GM12878 (cell line): Measurements from ENCODE around the gene NAV3. TPM values are rescaled to one million over a fixed set of nuclear protein-coding genes. Genes with fewer than 3 reads are reported as not detected.

Experiments
- ATAC-seq: fragments of 200-7000 bp; cut with Tn5 transposase; 3 replicates; pipeline ENCODE4 v1.9.1; 2020; ENCODE audit warnings: mild to moderate bottlenecking, moderate library complexity
- BruUV-seq: library from RNA; stranded (reverse); fragments of 400-500 nt; replicated peaks from 2 replicates; lab custom pipeline; 2021; lab: Mats Ljungman, UMichigan
- CTCF ChIA-PET: fragments of 300-600 bp; sonication (Branson Sonifier 250); formaldehyde crosslinking; extraction: SDS; loops from one replicate; lab custom pipeline; 2021; ENCODE audit warnings: inconsistent platforms; lab: Yijun Ruan, JAX
- POLR2A ChIA-PET: fragments of 350-600 bp; formaldehyde crosslinking; extraction: SDS; loops from one replicate; lab custom pipeline; 2021; ENCODE audit warnings: inconsistent platforms; lab: Charles Lee
- RAD21 ChIA-PET: fragments of 300-600 bp; sonication (Branson Sonifier 250); formaldehyde crosslinking; loops from one replicate; lab custom pipeline; 2023; ENCODE audit warnings: antibody characterized with exemption; ENCODE audit not compliant: unreplicated experiment; lab: Charles Lee
- SMC1A ChIA-PET: fragments of 300-600 bp; sonication (Branson Sonifier 250); formaldehyde crosslinking; loops from one replicate; lab custom pipeline; 2023; ENCODE audit not compliant: unreplicated experiment, uncharacterized antibody; lab: Charles Lee
- DNase-seq: peaks from one replicate; pipeline ENCODE4 v3.0.0-alpha.2; 2011; ENCODE audit warnings: low read depth, low spot score
- FAIRE-seq: peaks from 3 replicates; lab custom pipeline; 2011; peaks lifted over from hg19 to GRCh38; lab: Jason Lieb, UNC
- H2AFZ ChIP-seq: 2 replicates; pipeline ENCODE4 v1.6.0; 2011; ENCODE audit warnings: low read depth, low read length, control low read depth; ENCODE audit not compliant: control insufficient read depth
- H3K27ac ChIP-seq: 2 replicates; pipeline ENCODE4 v1.5.1; 2011; ENCODE audit warnings: control low read depth; ENCODE audit not compliant: control insufficient read depth, insufficient read depth
- H3K27me3 ChIP-seq, 2 experiments: replicated peaks in 1 of 2; 2 replicates each; pipeline versions ENCODE4 v1.6.0 to v1.6.1; 2011; ENCODE audit warnings: low read length in 1 of 2; ENCODE audit not compliant: control insufficient read depth in 2 of 2, insufficient read depth in 2 of 2
- H3K36me3 ChIP-seq, 2 experiments: 2 replicates each; pipeline ENCODE4 v1.5.1; 2011; ENCODE audit warnings: low read length in 1 of 2; ENCODE audit not compliant: control insufficient read depth in 2 of 2, insufficient read depth in 2 of 2
- H3K4me1 ChIP-seq: 2 replicates; pipeline ENCODE4 v1.6.1; 2011; ENCODE audit warnings: mild to moderate bottlenecking, low read length, moderate library complexity, mixed read lengths; ENCODE audit not compliant: control insufficient read depth, insufficient read depth
- H3K4me2 ChIP-seq: 2 replicates; pipeline ENCODE4 v1.6.0; 2011; ENCODE audit warnings: control low read depth; ENCODE audit not compliant: control insufficient read depth, insufficient read depth
- H3K4me3 ChIP-seq: fragments of 200-600 bp; sonication (generic); 2 replicates; pipeline ENCODE4 v1.5.1; 2016
- H3K79me2 ChIP-seq: 2 replicates; pipeline ENCODE4 v1.6.0; 2011; ENCODE audit warnings: low read length; ENCODE audit not compliant: control insufficient read depth, insufficient read depth
- H3K9ac ChIP-seq: 2 replicates; pipeline ENCODE4 v1.8.0; 2011; ENCODE audit warnings: low read length, control low read depth, mixed read lengths; ENCODE audit not compliant: control insufficient read depth, insufficient read depth
- H3K9me3 ChIP-seq: replicated peaks from 3 replicates; pipeline ENCODE4 v1.5.1; 2011; ENCODE audit warnings: mild to moderate bottlenecking, low read length; ENCODE audit not compliant: control insufficient read depth, insufficient read depth
- H4K20me1 ChIP-seq: 2 replicates; pipeline ENCODE4 v1.6.0; 2011; ENCODE audit not compliant: control insufficient read depth, insufficient read depth
- BCL11A ChIP-seq: IDR thresholded peaks from 2 replicates; pipeline ENCODE4 v1.6.1; 2011; ENCODE audit warnings: low read depth, low read length
- BRCA1 ChIP-seq: IDR thresholded peaks from 2 replicates; pipeline ENCODE4 v1.6.1; 2011; ENCODE audit warnings: low read depth, low read length, improper control_type of control experiment
- CHD4 ChIP-seq: fragments of 200-600 bp; sonication (generic); IDR thresholded peaks from 2 replicates; pipeline ENCODE4 v1.6.1; 2016; ENCODE audit warnings: mild to moderate bottlenecking
- E4F1 ChIP-seq: fragments of 450-650 bp; IDR thresholded peaks from 2 replicates; pipeline ENCODE4 v1.6.1; 2018; ENCODE audit warnings: borderline replicate concordance, mild to moderate bottlenecking; ENCODE audit not compliant: partially characterized antibody
- FOXM1 ChIP-seq: IDR thresholded peaks from 2 replicates; pipeline ENCODE4 v1.6.1; 2012; ENCODE audit warnings: low read depth, mild to moderate bottlenecking, inconsistent platforms, low read length, moderate library complexity
- HCFC1 ChIP-seq: fragments of 150-350 bp; IDR thresholded peaks from 2 replicates; pipeline ENCODE4 v1.6.1; 2014; ENCODE audit warnings: low read length
- IRF3 ChIP-seq: fragments of 450-650 bp; IDR thresholded peaks from 2 replicates; pipeline ENCODE4 v1.6.1; 2014; ENCODE audit warnings: mild to moderate bottlenecking
- KAT2A ChIP-seq: conservative IDR thresholded peaks from 2 replicates; pipeline ENCODE4 v1.6.1; 2011; ENCODE audit warnings: low read depth, low read length; ENCODE audit not compliant: control insufficient read depth
- NBN ChIP-seq: fragments of 450-650 bp; IDR thresholded peaks from 2 replicates; pipeline ENCODE4 v1.6.1; 2016
- NFXL1 ChIP-seq: fragments of 450-650 bp; IDR thresholded peaks from 2 replicates; pipeline ENCODE4 v1.6.1; 2017; ENCODE audit warnings: antibody characterized with exemption, mild to moderate bottlenecking, borderline replicate concordance
- NFYA ChIP-seq: IDR thresholded peaks from 2 replicates; pipeline ENCODE4 v1.6.1; 2011; ENCODE audit warnings: low read depth, mild to moderate bottlenecking, low read length, improper control_type of control experiment, borderline replicate concordance
- NFYB ChIP-seq: IDR thresholded peaks from 2 replicates; pipeline ENCODE4 v1.6.1; 2011; ENCODE audit warnings: low read depth, mild to moderate bottlenecking, low read length, improper control_type of control experiment, moderate library complexity; ENCODE audit not compliant: insufficient read depth
- NRF1 ChIP-seq: conservative IDR thresholded peaks from 2 replicates; pipeline ENCODE4 v1.6.1; 2011; ENCODE audit warnings: mild to moderate bottlenecking, low read depth, low read length, improper control_type of control experiment
- PAX5 ChIP-seq: IDR thresholded peaks from 2 replicates; pipeline ENCODE4 v1.6.1; 2011; ENCODE audit warnings: low read depth, low read length, borderline replicate concordance
- RAD21 ChIP-seq: IDR thresholded peaks from 2 replicates; pipeline ENCODE4 v1.6.1; 2011; ENCODE audit warnings: mild to moderate bottlenecking, low read depth, low read length, moderate library complexity; ENCODE audit not compliant: insufficient read depth
- RAD51 ChIP-seq: fragments of 450-650 bp; IDR thresholded peaks from 2 replicates; pipeline ENCODE4 v1.6.1; 2016; ENCODE audit warnings: moderate library complexity, mild to moderate bottlenecking, inconsistent platforms
- SUZ12 ChIP-seq: fragments of 200-600 bp; sonication (generic); IDR thresholded peaks from one replicate; pipeline ENCODE4 v1.6.1; 2018; ENCODE audit warnings: antibody characterized with exemption, mild to moderate bottlenecking; ENCODE audit not compliant: unreplicated experiment
- TCF3 ChIP-seq: IDR thresholded peaks from 2 replicates; pipeline ENCODE4 v1.6.1; 2012; ENCODE audit warnings: low read depth, mild to moderate bottlenecking, low read length, borderline replicate concordance; ENCODE audit not compliant: insufficient read depth
- YBX1 ChIP-seq: fragments of 450-650 bp; IDR thresholded peaks from 2 replicates; pipeline ENCODE4 v1.6.1; 2016; ENCODE audit warnings: antibody characterized with exemption
- WGBS: methylation state at CpG from one replicate; pipeline ENCODE4 v1.1.6; 2016; ENCODE audit warnings: low lambda C conversion rate; ENCODE audit not compliant: insufficient replicate concordance, insufficient coverage; ENCODE audit errors: missing lambda C conversion rate; 5-methylcytosine and 5-hydroxymethylcytosine counted together
- in situ Hi-C: fragments of 300-500 bp; cut with MboI; formaldehyde crosslinking; loops from 9 replicates; pipeline ENCODE4 v1.14.3; 2018; ENCODE audit warnings: mixed read lengths
- intact Hi-C: fragments of 100-400 bp; cut with micrococcal nuclease; formaldehyde crosslinking; loops from one replicate; pipeline ENCODE4 v1.14.2; 2022; ENCODE audit not compliant: unreplicated experiment
- polyA plus RNA-seq, 11 experiments: library from polyadenylated mRNA; depleted of rRNA in 4 of 11; unstranded in 6 of 11; stranded (reverse) in 5 of 11; fragments of >200 nt; fragmentation: Nextera tagmentation in 4 of 11; fragmentation: Illumina TruSeq in 1 of 11; extraction: Ambion mirVana in 4 of 11; extraction: Trizol in 1 of 11; gene quantifications; 1 replicate in 1 of 11; 2 replicates in 10 of 11; pipeline versions ENCODE4 v1.2.1 to v1.2.3, GENCODE V29; 2011 to 2016; ENCODE audit warnings: inconsistent platforms in 2 of 11, missing spikeins in 2 of 11, low read depth in 1 of 11
- total RNA-seq, 4 experiments: library from RNA; depleted of rRNA in 3 of 4; stranded (reverse); fragments of >200 nt in 3 of 4; fragmentation: Illumina TruSeq in 1 of 4; extraction: Trizol in 1 of 4; gene quantifications; 2 replicates each; pipeline versions ENCODE4 v1.2.1 to v1.2.3, GENCODE V29; 2013 to 2021

NAV3 gene
- total and polyA plus RNA-seq, 10 of the 15 experiments (the other 5 are each of a cell fraction or from before 2014, with no cell fraction given), result 0.05 to 0.51 (median 0.22) TPM; not detected in 1

GRCh38 chr12:78128211-78128610, 297.5 kb downstream of the NAV3 start:
- ChIA-PET CTCF (interaction anchor here (0.5 kb wide), 1 partner anchor 216 kb away, joined by 3 read pairs; no protein-coding TSS in a partner anchor), SMC1A (no interaction called here), RAD21 (no interaction called here), POLR2A (no interaction called here)
- no peaks in the 10 kb centered on the region for H3K79me2 ChIP-seq
- intact Hi-C loops, result no loop called here
- ATAC-seq (no peak), FAIRE-seq (no peak), DNase-seq (no peak)
- WGBS, result 48% methylated on average over 2 of the region's 2 CpGs
- BruUV-seq, result no TSS peak
- H2AFZ ChIP-seq, result no peak overlapping the region
- no peaks in the 10 kb centered on the region for H3K9me3 ChIP-seq
- H3K4me3 ChIP-seq, result no peak overlapping the region
- H3K4me1 ChIP-seq, result no peaks in the 10 kb centered on the region
- no peaks in the 10 kb centered on the region for H3K27me3 ChIP-seq
- in situ Hi-C loops, result no loop called here
- H3K36me3 ChIP-seq, result no peaks in the 10 kb centered on the region
- no peak overlapping the region for H3K4me2 ChIP-seq
- TF ChIP-seq NRF1 (no peak), FOXM1 (no peak), IRF3 (no peak), NFYB (no peak), YBX1 (no peak), KAT2A (no peak), RAD51 (no peak), NBN (no peak), NFXL1 (no peak), BCL11A (no peak), PAX5 (no peak), CHD4 (no peak), HCFC1 (no peak), BRCA1 (no peak), E4F1 (no peak), TCF3 (no peak), RAD21 (no peak), NFYA (no peak), SUZ12 (no peak)
- no peak overlapping the region for H3K9ac ChIP-seq
- no peaks in the 10 kb centered on the region for H4K20me1 ChIP-seq
- H3K27ac ChIP-seq, result no peak overlapping the region
